ENCODE results near the gene DPM2. TPM values are rescaled to one million over a fixed set of nuclear protein-coding genes. Genes with fewer than 3 reads are reported as not detected.

The DPM2 gene
- total and polyA plus RNA-seq, 4 donors, result 18.2 to 26.3 (median 21.4) TPM

DNA sequence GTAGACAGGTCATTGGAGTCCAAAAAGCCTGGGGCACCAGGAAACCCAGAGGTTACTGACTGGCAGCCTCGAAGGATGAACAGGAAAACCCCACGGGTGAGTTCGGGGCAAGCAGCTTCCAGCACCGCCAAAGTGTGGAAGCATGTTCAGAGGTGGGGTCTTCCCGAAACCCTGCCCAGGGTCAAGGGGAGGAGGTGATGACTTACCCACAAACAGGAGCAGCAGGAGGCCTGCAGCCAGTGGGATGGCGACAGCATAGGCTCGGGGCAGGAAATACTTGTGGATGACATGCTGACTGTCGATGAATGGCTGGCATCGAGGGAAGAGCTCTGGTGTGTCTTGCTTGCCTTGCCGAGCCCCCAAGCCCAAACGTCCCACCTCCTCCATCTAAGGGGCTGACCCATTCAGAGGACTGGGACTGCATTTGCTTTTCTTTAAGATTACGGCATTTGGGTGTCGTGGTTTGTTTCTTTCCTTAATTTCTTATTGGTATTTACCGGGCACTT, 1.3 kb downstream of the DPM2 start:
- no peak for DNase-seq
- WGBS, 2 donors, result 75 to 76% methylated on average over 14 of the region's 14 CpGs
- H3K36me3 ChIP-seq (ENCODE audit: control insufficient read depth in 1 of 2, insufficient read depth in 2 of 2, low read length in 1 of 2), result no peaks in the 10 kb centered on the region
- H3K4me1 ChIP-seq (ENCODE audit: control insufficient read depth in 1 of 2, insufficient read depth in 2 of 2, low read length in 2 of 2), result no peaks in the 10 kb centered on the region
- H3K27me3 ChIP-seq (ENCODE audit: control insufficient read depth in 1 of 2, insufficient read depth in 2 of 2, low read length in 1 of 2), result no peaks in the 10 kb centered on the region
- no peak overlapping the region for H3K27ac ChIP-seq (ENCODE audit: low read depth in 1 of 2, low read length in 2 of 2)
- ATAC-seq (ENCODE audit: low FRiP score), result no peak
- no peaks in the 10 kb centered on the region for H3K9me3 ChIP-seq (ENCODE audit: control insufficient read depth, low read length)
- intact Hi-C loops (cut with DNase I), result no loop called here
- no peak overlapping the region for H3K4me3 ChIP-seq (ENCODE audit: low read length in 2 of 2)

DNA sequence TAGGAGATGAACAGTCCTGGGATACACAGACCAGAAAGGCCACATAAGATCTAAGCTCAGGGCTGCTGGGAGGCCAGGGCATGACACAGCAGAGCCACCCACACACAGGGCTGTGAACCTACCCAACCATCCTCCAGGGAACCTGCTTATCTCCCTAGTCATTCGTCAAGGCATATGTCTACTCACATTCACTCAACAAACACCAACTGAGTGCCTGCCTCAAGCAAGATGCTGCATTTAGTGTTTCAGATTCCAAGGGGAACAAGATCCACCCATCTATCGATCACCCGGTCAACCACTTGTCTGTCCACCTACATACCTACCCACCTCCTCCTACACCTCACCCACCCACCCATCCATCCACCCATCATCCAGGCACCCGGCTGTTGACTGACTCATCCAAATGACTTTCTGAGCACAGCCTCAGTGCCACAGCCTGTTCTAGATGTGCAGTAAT, 1.9 kb downstream of the DPM2 start:
- H3K4me3 ChIP-seq (ENCODE audit: low read length in 2 of 2), result no peak overlapping the region
- H3K4me1 ChIP-seq (ENCODE audit: control insufficient read depth in 1 of 2, insufficient read depth in 2 of 2, low read length in 2 of 2), result no peaks in the 10 kb centered on the region
- WGBS, 2 donors, result 65 to 68% methylated on average over 4 of the region's 4 CpGs
- H3K36me3 ChIP-seq (ENCODE audit: control insufficient read depth in 1 of 2, insufficient read depth in 2 of 2, low read length in 1 of 2), result no peaks in the 10 kb centered on the region
- DNase-seq (no peak), ATAC-seq (ENCODE audit: low FRiP score) (no peak)
- no peaks in the 10 kb centered on the region for H3K27me3 ChIP-seq (ENCODE audit: control insufficient read depth in 1 of 2, insufficient read depth in 2 of 2, low read length in 1 of 2)
- H3K9me3 ChIP-seq (ENCODE audit: control insufficient read depth, low read length), result no peaks in the 10 kb centered on the region
- intact Hi-C loops (cut with DNase I), result no loop called here
- no peak overlapping the region for H3K27ac ChIP-seq (ENCODE audit: low read depth in 1 of 2, low read length in 2 of 2)

GRCh38 chr9:127934986-127935385, 2.7 kb downstream of the DPM2 start:
- DNase-seq, result no peak
- Histone ChIP-seq H3K27ac (ENCODE audit: low read depth in 1 of 2, low read length in 2 of 2) (no peak overlapping the region), H3K36me3 (ENCODE audit: control insufficient read depth in 1 of 2, insufficient read depth in 2 of 2, low read length in 1 of 2) (no peaks in the 10 kb centered on the region), H3K4me1 (ENCODE audit: control insufficient read depth in 1 of 2, insufficient read depth in 2 of 2, low read length in 2 of 2) (peaks cover 0 to 2% of the 10 kb centered on the region in 2 donors), H3K27me3 (ENCODE audit: control insufficient read depth in 1 of 2, insufficient read depth in 2 of 2, low read length in 1 of 2) (no peaks in the 10 kb centered on the region), H3K9me3 (ENCODE audit: control insufficient read depth, low read length) (no peaks in the 10 kb centered on the region), H3K4me3 (ENCODE audit: low read length in 2 of 2) (no peak overlapping the region)
- WGBS, 2 donors, result 59 to 62% methylated on average over 11 of the region's 11 CpGs
- intact Hi-C loops (cut with DNase I), result no loop called here
- ATAC-seq (ENCODE audit: low FRiP score), result no peak

DNA sequence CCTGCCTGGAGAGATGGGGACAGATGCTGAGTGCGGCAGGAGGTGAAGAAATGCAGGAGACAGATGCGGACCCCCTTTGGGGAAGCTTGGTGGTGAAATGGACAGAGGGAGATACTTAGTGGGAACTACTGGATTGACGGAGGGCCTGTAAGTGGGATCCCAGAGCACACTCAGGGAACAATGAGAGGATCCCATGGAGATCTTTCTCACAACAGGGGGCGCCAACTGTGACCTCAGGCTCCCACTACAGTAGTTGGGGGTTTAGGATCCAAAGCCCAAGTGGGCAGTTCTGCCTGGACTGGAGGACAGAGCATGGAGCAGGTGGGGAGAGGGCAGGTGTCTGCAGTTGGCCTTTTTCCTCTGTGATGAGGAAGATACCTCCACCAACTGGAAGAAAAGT, 3.4 kb downstream of the DPM2 start:
- ATAC-seq (ENCODE audit: low FRiP score) (no peak), DNase-seq (no peak)
- Histone ChIP-seq H3K27me3 (ENCODE audit: control insufficient read depth in 1 of 2, insufficient read depth in 2 of 2, low read length in 1 of 2) (no peaks in the 10 kb centered on the region), H3K4me1 (ENCODE audit: control insufficient read depth in 1 of 2, insufficient read depth in 2 of 2, low read length in 2 of 2) (peaks cover 0 to 2% of the 10 kb centered on the region in 2 donors), H3K36me3 (ENCODE audit: control insufficient read depth in 1 of 2, insufficient read depth in 2 of 2, low read length in 1 of 2) (no peaks in the 10 kb centered on the region), H3K4me3 (ENCODE audit: low read length in 2 of 2) (no peak overlapping the region), H3K9me3 (ENCODE audit: control insufficient read depth, low read length) (no peaks in the 10 kb centered on the region), H3K27ac (ENCODE audit: low read depth in 1 of 2, low read length in 2 of 2) (no peak overlapping the region)
- intact Hi-C loops (cut with DNase I), result no loop called here
- WGBS, 2 donors, result 88 to 94% methylated on average over 4 of the region's 4 CpGs

DNA sequence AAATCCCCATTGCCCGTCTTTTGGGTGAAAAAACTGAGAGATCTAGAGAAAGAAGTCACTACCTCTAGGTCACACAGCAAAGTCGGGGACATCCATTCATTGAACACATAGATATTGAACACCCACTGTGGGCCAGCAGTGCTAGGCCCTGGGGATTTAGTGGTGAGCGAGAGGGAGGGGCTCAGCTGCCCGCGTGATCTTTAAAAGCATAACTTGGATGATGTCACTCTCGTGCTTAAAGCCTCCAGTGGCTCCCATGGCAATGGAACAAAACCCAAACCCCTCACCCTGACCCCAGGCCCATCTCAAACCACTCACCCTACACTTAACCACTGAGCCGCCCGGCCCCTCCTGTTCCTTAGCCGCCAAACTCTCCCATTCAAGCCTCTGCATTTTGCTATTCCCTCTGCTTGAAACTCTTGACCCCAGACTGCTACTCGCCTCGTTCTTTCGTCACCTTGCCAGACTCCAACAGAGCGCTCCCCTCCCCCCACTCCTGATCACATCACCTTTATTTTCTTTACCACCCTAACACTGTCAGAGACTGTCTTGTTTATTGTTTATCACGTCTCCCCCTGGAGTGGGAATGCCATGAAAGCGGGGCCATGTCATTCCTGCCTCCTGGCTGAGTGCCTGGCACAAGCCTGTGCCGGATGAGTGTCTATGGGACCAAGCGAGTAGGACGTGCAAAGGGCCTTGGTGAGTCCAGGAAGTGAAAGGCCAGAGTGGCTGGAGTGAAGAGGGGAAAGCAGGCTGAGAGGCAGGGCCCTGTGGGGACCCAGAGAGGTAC, 6.4 kb downstream of the DPM2 start:
- DNase-seq, result peak in 1 of 2 donors; percentile 58
- peaks cover 0 to 2% of the 10 kb centered on the region in 2 donors for H3K4me1 ChIP-seq (ENCODE audit: control insufficient read depth in 1 of 2, insufficient read depth in 2 of 2, low read length in 2 of 2)
- no peaks in the 10 kb centered on the region for H3K27me3 ChIP-seq (ENCODE audit: control insufficient read depth in 1 of 2, insufficient read depth in 2 of 2, low read length in 1 of 2)
- H3K9me3 ChIP-seq (ENCODE audit: control insufficient read depth, low read length), result no peaks in the 10 kb centered on the region
- ATAC-seq (ENCODE audit: low FRiP score), result peak; percentile 16
- intact Hi-C loops (cut with DNase I), result no loop called here
- no peak overlapping the region for H3K4me3 ChIP-seq (ENCODE audit: low read length in 2 of 2)
- H3K27ac ChIP-seq (ENCODE audit: low read depth in 1 of 2, low read length in 2 of 2), result no peak overlapping the region
- 8 to 11% methylated on average over 18 of the region's 18 CpGs for WGBS, 2 donors
- no peaks in the 10 kb centered on the region for H3K36me3 ChIP-seq (ENCODE audit: control insufficient read depth in 1 of 2, insufficient read depth in 2 of 2, low read length in 1 of 2)

- WGBS, 2 donors, result 1 to 2% methylated on average over 68 to 70 of the region's 70 CpGs
- Histone ChIP-seq H3K27ac (ENCODE audit: low read depth in 1 of 2, low read length in 2 of 2) (no peak within 1 kb of the TSS), H3K9me3 (ENCODE audit: control insufficient read depth, low read length) (no peaks in the 10 kb centered on the region)
Measured at GRCh38 chr9:127930231-127931091, 7.2 kb downstream of the DPM2 start, which contains the start of gene PIP5KL1. PIP5KL1 (minus strand) TSS chr9:127930777; CDS start chr9:127930752, 25 bp downstream.

DNA sequence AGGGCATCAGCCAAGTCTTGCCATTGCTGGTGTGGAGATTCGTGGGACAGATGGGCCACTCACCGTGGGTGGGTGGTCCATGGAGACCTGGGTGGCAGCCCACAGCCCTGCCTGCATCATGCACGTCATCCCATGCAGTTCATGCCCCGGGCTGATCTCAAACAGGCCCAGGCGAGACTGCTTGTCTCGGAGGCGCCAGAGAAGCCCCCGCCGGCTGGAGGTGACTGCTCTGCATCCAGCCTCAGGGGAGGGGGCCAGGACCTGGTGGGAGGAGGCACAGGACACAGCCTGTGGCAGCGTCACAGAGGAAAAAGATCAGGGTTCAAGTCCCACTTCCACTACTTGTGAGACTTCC, 8.1 kb downstream of the DPM2 start:
- DNase-seq (peak in 1 of 2 donors; percentile 45), ATAC-seq (ENCODE audit: low FRiP score) (no peak)
- 70 to 72% methylated on average over 10 of the region's 10 CpGs for WGBS, 2 donors
- Histone ChIP-seq H3K27ac (ENCODE audit: low read depth in 1 of 2, low read length in 2 of 2) (no peak overlapping the region), H3K36me3 (ENCODE audit: control insufficient read depth in 1 of 2, insufficient read depth in 2 of 2, low read length in 1 of 2) (no peaks in the 10 kb centered on the region), H3K4me1 (ENCODE audit: control insufficient read depth in 1 of 2, insufficient read depth in 2 of 2, low read length in 2 of 2) (peaks cover 0 to 2% of the 10 kb centered on the region in 2 donors), H3K27me3 (ENCODE audit: control insufficient read depth in 1 of 2, insufficient read depth in 2 of 2, low read length in 1 of 2) (no peaks in the 10 kb centered on the region), H3K4me3 (ENCODE audit: low read length in 2 of 2) (no peak overlapping the region), H3K9me3 (ENCODE audit: control insufficient read depth, low read length) (no peaks in the 10 kb centered on the region)
- intact Hi-C loops (cut with DNase I), result loop anchor here in 1 of 2 donors (10.0 kb wide), 1 partner anchor 425 kb away; no protein-coding TSS in a partner anchor

More at GRCh38 chr9:127930231-127931091, 7.2 kb downstream of the DPM2 start, which contains the start of gene PIP5KL1:
- DNase-seq, result peak; percentile 87 to 96
- Histone ChIP-seq H3K4me1 (ENCODE audit: control insufficient read depth in 1 of 2, insufficient read depth in 2 of 2, low read length in 2 of 2) (peaks cover 0 to 2% of the 10 kb centered on the region in 2 donors), H3K27me3 (ENCODE audit: control insufficient read depth in 1 of 2, insufficient read depth in 2 of 2, low read length in 1 of 2) (no peaks in the 10 kb centered on the region), H3K4me3 (ENCODE audit: low read length in 2 of 2) (peak within 1 kb of the TSS in 1 of 2 donors; percentile 1), H3K36me3 (ENCODE audit: control insufficient read depth in 1 of 2, insufficient read depth in 2 of 2, low read length in 1 of 2) (no peaks in the 10 kb centered on the region)
- intact Hi-C loops (cut with DNase I), result no loop called here
- peak; percentile 91 for ATAC-seq (ENCODE audit: low FRiP score)

GRCh38 chr9:127928676-127929624, 8.7 kb downstream of the DPM2 start:
- ATAC-seq (ENCODE audit: low FRiP score) (no peak), DNase-seq (no peak)
- Histone ChIP-seq H3K27me3 (ENCODE audit: control insufficient read depth in 1 of 2, insufficient read depth in 2 of 2, low read length in 1 of 2) (no peaks in the 10 kb centered on the region), H3K4me3 (ENCODE audit: low read length in 2 of 2) (no peak overlapping the region), H3K9me3 (ENCODE audit: control insufficient read depth, low read length) (no peaks in the 10 kb centered on the region), H3K27ac (ENCODE audit: low read depth in 1 of 2, low read length in 2 of 2) (no peak overlapping the region), H3K36me3 (ENCODE audit: control insufficient read depth in 1 of 2, insufficient read depth in 2 of 2, low read length in 1 of 2) (no peaks in the 10 kb centered on the region), H3K4me1 (ENCODE audit: control insufficient read depth in 1 of 2, insufficient read depth in 2 of 2, low read length in 2 of 2) (peaks cover 0 to 2% of the 10 kb centered on the region in 2 donors)
- intact Hi-C loops (cut with DNase I), result loop anchor here in 1 of 2 donors (10.0 kb wide), 1 partner anchor 424 kb away; no protein-coding TSS in a partner anchor
- 71 to 74% methylated on average over 11 of the region's 11 CpGs for WGBS, 2 donors
